IPS-15b (cell line): ENCODE results near the gene NKX6-1.

Experiments
- H3K27me3 ChIP-seq: one replicate; pipeline ENCODE4 v1.6.1; 2013; ENCODE audit warnings: low read length; ENCODE audit not compliant: control insufficient read depth, insufficient read depth
- H3K36me3 ChIP-seq: one replicate; pipeline ENCODE4 v1.6.1; 2013; ENCODE audit warnings: low read length; ENCODE audit not compliant: control insufficient read depth, insufficient read depth
- H3K4me1 ChIP-seq: one replicate; pipeline ENCODE4 v1.6.1; 2013; ENCODE audit warnings: mild to moderate bottlenecking, low read length; ENCODE audit not compliant: control insufficient read depth, insufficient read depth
- H3K4me3 ChIP-seq: one replicate; pipeline ENCODE4 v1.5.1; 2013; ENCODE audit warnings: low read depth, low read length
- H3K9ac ChIP-seq: one replicate; pipeline ENCODE4 v1.6.1; 2013; ENCODE audit warnings: low read depth, mild to moderate bottlenecking, low read length
- H3K9me3 ChIP-seq: one replicate; pipeline ENCODE4 v1.6.1; 2013; ENCODE audit warnings: mild to moderate bottlenecking, low read length; ENCODE audit not compliant: control insufficient read depth, insufficient read depth

NKX6-1 gene

GRCh38 chr4:84507941-84508340 lies 8.8 kb upstream of the NKX6-1 start:
- Histone ChIP-seq H3K36me3 (no peaks in the 10 kb centered on the region), H3K27me3 (peaks cover 19% of the 10 kb centered on the region), H3K9ac (no peak overlapping the region), H3K4me3 (no peak overlapping the region), H3K9me3 (no peaks in the 10 kb centered on the region), H3K4me1 (peaks cover 3% of the 10 kb centered on the region)

DNA sequence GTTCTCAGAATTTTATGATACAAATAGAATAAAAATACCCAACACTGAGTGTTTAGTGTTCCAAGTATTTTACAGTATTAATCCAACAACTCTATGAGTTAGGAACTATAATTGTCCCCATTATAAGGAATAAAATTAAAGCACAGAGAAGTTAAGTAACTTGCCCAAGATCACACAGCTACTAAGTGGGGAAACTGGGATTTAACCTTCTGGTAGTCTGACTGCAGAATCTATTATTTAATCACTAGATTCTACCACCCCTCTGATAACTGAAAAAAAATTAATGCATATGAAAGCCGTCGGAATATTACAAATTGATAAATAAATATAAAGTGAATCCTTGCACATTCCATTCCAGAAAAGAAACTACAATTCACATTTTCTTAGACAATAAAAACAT lies 5.7 kb upstream of the NKX6-1 start:
- H3K36me3 ChIP-seq: no peaks in the 10 kb centered on the region
- H3K27me3 ChIP-seq: peaks cover 51% of the 10 kb centered on the region
- peaks cover 8% of the 10 kb centered on the region for H3K4me1 ChIP-seq
- H3K9ac ChIP-seq: no peak overlapping the region
- no peak overlapping the region for H3K4me3 ChIP-seq
- no peaks in the 10 kb centered on the region for H3K9me3 ChIP-seq

- Histone ChIP-seq H3K4me3 (no peak overlapping the region), H3K27me3 (peaks cover 58% of the 10 kb centered on the region), H3K4me1 (peaks cover 8% of the 10 kb centered on the region), H3K9ac (no peak overlapping the region), H3K9me3 (no peaks in the 10 kb centered on the region), H3K36me3 (no peaks in the 10 kb centered on the region)
Observed at GRCh38 chr4:84503495-84504437, 4.7 kb upstream of the NKX6-1 start.

- H3K4me3 ChIP-seq: peak overlapping the region; percentile 36
- peaks cover 66% of the 10 kb centered on the region for H3K27me3 ChIP-seq
- peaks cover 8% of the 10 kb centered on the region for H3K4me1 ChIP-seq
- H3K9me3 ChIP-seq: no peaks in the 10 kb centered on the region
- no peak overlapping the region for H3K9ac ChIP-seq
- no peaks in the 10 kb centered on the region for H3K36me3 ChIP-seq
Observed at GRCh38 chr4:84502955-84503373, 3.9 kb upstream of the NKX6-1 start.

DNA sequence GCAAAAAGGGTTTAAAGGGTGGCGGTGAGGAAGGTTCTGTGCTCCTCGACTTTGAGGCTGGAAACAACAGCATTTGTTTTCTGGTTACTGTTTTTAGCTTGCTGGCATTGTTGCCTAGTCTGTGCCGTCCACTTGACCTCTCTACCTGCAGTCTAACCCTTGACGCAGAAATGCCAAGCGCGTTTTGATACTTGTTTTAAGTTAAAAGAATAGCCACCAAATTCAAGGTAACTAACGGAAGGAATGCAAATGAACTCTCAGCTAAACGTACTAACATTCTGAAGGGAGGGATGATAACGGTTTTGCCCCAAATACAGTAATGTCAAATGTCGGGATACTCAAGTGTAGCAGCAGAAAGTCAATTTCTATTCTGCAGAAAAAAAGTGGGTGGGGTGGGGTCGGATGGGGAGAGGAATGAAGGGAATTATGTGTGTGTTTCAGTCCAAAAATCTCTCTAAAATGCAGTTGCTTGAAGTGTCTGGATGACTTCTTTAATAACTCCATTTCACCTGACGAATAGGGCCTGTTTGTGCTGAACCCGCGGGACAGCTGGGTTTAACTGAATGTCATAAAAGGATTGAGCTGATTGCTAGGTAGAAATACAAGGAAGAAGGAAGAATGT lies 3.4 kb upstream of the NKX6-1 start:
- peaks cover 70% of the 10 kb centered on the region for H3K27me3 ChIP-seq
- peaks cover 8% of the 10 kb centered on the region for H3K4me1 ChIP-seq
- no peaks in the 10 kb centered on the region for H3K9me3 ChIP-seq
- no peak overlapping the region for H3K9ac ChIP-seq
- peak overlapping the region; percentile 36 for H3K4me3 ChIP-seq
- no peaks in the 10 kb centered on the region for H3K36me3 ChIP-seq

- no peaks in the 10 kb centered on the region for H3K36me3 ChIP-seq
- H3K9ac ChIP-seq: no peak overlapping the region
- H3K4me1 ChIP-seq: peaks cover 10% of the 10 kb centered on the region
- H3K27me3 ChIP-seq: peaks cover 77% of the 10 kb centered on the region
- no peaks in the 10 kb centered on the region for H3K9me3 ChIP-seq
- peak overlapping the region; percentile 36 for H3K4me3 ChIP-seq
Observed at GRCh38 chr4:84501721-84502267, 2.7 kb upstream of the NKX6-1 start.

- peaks cover 83% of the 10 kb centered on the region for H3K27me3 ChIP-seq
- H3K9me3 ChIP-seq: no peaks in the 10 kb centered on the region
Observed at GRCh38 chr4:84501202-84501503, 2.1 kb upstream of the NKX6-1 start.

DNA sequence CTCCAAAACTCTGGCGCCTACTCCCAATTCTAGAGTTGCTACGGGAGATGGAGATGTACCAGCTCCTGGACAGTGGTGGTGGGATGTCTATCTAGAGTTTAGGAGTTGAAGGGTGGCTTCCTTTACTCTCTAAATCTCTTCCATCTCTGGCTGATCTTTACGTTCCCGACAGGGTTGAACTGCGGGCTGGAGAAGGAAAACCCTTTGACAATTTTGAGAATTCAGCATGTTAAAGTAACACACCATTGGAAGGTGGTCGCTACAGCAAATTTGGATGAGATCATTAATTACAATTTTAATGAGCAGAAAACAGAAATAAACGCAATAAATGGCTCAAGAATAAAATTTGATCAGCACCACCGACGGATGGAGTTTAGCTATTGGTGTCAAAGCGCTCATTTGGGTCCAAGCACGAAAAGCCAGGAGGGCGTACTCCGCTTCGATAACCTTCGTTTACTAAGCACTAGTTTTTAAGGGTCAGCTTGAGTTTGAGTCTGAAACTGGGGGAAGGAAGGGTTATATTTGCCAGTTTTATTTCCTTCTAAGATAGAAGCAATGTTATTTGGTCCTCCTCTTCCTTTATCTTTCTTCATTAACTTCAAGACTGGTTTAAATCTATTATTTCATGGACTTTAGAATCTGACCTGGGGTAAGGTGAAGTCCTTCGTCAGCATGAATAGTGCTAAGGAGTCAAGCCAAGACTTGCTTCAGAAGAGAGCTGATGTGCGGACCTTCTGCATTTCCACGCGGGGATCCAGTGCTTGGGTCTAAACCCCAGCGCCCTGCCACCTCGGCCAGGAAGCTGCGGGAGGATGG lies 1.5 kb upstream of the NKX6-1 start:
- Histone ChIP-seq H3K4me3 (peak overlapping the region; percentile 28), H3K27me3 (peaks cover 89% of the 10 kb centered on the region), H3K4me1 (peaks cover 12% of the 10 kb centered on the region), H3K9me3 (no peaks in the 10 kb centered on the region), H3K9ac (no peak overlapping the region), H3K36me3 (no peaks in the 10 kb centered on the region)

More at GRCh38 chr4:84501202-84501503, 2.1 kb upstream of the NKX6-1 start:
- peaks cover 10% of the 10 kb centered on the region for H3K4me1 ChIP-seq
- H3K9ac ChIP-seq: no peak overlapping the region
- H3K4me3 ChIP-seq: peak overlapping the region; percentile 28
- no peaks in the 10 kb centered on the region for H3K36me3 ChIP-seq

DNA sequence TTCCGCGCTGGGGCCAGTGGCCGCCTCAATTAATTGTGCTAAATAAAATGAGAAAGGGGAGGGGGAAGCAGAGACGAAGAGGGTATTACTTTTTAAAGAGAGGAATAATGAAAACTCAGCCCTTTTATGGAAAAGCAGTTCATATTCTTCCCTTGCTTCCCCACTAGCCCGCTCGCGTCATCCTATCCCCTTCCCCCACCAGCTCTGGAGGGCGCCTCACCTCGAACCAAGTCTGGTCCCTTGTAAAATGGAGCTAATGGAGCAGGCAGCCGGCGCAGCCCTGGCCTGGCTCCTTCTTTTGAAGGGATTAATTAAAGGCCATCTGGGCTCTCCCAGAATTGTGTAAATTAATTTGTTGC lies 511 bp upstream of the NKX6-1 start:
- Histone ChIP-seq H3K27me3 (peaks cover 96% of the 10 kb centered on the region), H3K4me1 (peaks cover 12% of the 10 kb centered on the region), H3K9ac (no peak overlapping the region), H3K9me3 (no peaks in the 10 kb centered on the region), H3K4me3 (peak overlapping the region; percentile 48), H3K36me3 (no peaks in the 10 kb centered on the region)

GRCh38 chr4:84498203-84498934 lies 723 bp downstream of the NKX6-1 start:
- Histone ChIP-seq H3K27me3 (peaks cover 96% of the 10 kb centered on the region), H3K4me1 (peaks cover 12% of the 10 kb centered on the region), H3K4me3 (peak overlapping the region; percentile 47), H3K36me3 (no peaks in the 10 kb centered on the region), H3K9me3 (no peaks in the 10 kb centered on the region), H3K9ac (no peak overlapping the region)
